Progenitor cell of endocrine pancreas (in vitro differentiated cells): ENCODE data around the gene MRPL2. TPM values are rescaled to one million over a fixed set of nuclear protein-coding genes. Genes with fewer than 3 reads are reported as not detected.

Source experiments
- DNase-seq: peaks from one replicate; pipeline ENCODE4 v3.0.0; 2021; ENCODE audit warnings: low spot score; ENCODE audit not compliant: unreplicated experiment
- H3K27ac Mint-ChIP-seq: 2 replicates; pipeline ENCODE4 v1.8.0; 2021; ENCODE audit warnings: mild to moderate bottlenecking, moderate library complexity, mixed read lengths
- H3K27me3 Mint-ChIP-seq: 2 replicates; pipeline ENCODE4 v1.8.0; 2021; ENCODE audit warnings: mixed read lengths
- H3K36me3 Mint-ChIP-seq: 2 replicates; pipeline ENCODE4 v1.8.0; 2022; ENCODE audit warnings: mixed read lengths; ENCODE audit not compliant: insufficient read depth
- H3K4me1 Mint-ChIP-seq: 2 replicates; pipeline ENCODE4 v1.8.0; 2021; ENCODE audit warnings: low read depth, mixed read lengths
- H3K4me3 Mint-ChIP-seq: 2 replicates; pipeline ENCODE4 v1.8.0; 2021; ENCODE audit warnings: low read depth, mild to moderate bottlenecking, moderate library complexity, mixed read lengths
- H3K9me3 Mint-ChIP-seq: 2 replicates; pipeline ENCODE4 v1.8.0; 2021; ENCODE audit warnings: low read depth, mixed read lengths
- total RNA-seq: library from RNA; stranded (reverse); gene quantifications from 2 replicates; pipeline ENCODE4 v1.2.1, GENCODE V29; 2021
- TF ChIP-seq, protein P1 (sequence below): fragments of 200-600 bp; sonication (generic); IDR thresholded peaks from one replicate; pipeline ENCODE4 v1.5.0; 2021; ENCODE audit warnings: antibody characterized with exemption, mild to moderate bottlenecking; ENCODE audit not compliant: unreplicated experiment

Gene MRPL2
- total RNA-seq, 1 donor from 2014 or later = 45.2 TPM

GRCh38 chr6:43009124-43009523, 50.1 kb downstream of the MRPL2 start:
- no peak overlapping the region for H3K4me3 Mint-ChIP-seq
- DNase-seq = no peak

GRCh38 chr6:43007126-43007525, 52.1 kb downstream of the MRPL2 start:
- H3K9me3 Mint-ChIP-seq = no peaks in the 10 kb centered on the region
- H3K27me3 Mint-ChIP-seq = no peaks in the 10 kb centered on the region
- DNase-seq = no peak
- H3K4me3 Mint-ChIP-seq = no peak overlapping the region
- TF ChIP-seq, protein P1, sequence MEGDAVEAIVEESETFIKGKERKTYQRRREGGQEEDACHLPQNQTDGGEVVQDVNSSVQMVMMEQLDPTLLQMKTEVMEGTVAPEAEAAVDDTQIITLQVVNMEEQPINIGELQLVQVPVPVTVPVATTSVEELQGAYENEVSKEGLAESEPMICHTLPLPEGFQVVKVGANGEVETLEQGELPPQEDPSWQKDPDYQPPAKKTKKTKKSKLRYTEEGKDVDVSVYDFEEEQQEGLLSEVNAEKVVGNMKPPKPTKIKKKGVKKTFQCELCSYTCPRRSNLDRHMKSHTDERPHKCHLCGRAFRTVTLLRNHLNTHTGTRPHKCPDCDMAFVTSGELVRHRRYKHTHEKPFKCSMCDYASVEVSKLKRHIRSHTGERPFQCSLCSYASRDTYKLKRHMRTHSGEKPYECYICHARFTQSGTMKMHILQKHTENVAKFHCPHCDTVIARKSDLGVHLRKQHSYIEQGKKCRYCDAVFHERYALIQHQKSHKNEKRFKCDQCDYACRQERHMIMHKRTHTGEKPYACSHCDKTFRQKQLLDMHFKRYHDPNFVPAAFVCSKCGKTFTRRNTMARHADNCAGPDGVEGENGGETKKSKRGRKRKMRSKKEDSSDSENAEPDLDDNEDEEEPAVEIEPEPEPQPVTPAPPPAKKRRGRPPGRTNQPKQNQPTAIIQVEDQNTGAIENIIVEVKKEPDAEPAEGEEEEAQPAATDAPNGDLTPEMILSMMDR = no peak
- peaks cover 12% of the 10 kb centered on the region for H3K36me3 Mint-ChIP-seq
- peaks cover 2% of the 10 kb centered on the region for H3K4me1 Mint-ChIP-seq
- no peak overlapping the region for H3K27ac Mint-ChIP-seq

More at GRCh38 chr6:43009124-43009523, 50.1 kb downstream of the MRPL2 start:
- Mint-ChIP-seq H3K4me1 (peaks cover 18% of the 10 kb centered on the region), H3K27ac (no peak overlapping the region), H3K36me3 (peaks cover 15% of the 10 kb centered on the region), H3K27me3 (no peaks in the 10 kb centered on the region), H3K9me3 (no peaks in the 10 kb centered on the region)
- TF ChIP-seq, protein P1 = peak; percentile 51

DNA sequence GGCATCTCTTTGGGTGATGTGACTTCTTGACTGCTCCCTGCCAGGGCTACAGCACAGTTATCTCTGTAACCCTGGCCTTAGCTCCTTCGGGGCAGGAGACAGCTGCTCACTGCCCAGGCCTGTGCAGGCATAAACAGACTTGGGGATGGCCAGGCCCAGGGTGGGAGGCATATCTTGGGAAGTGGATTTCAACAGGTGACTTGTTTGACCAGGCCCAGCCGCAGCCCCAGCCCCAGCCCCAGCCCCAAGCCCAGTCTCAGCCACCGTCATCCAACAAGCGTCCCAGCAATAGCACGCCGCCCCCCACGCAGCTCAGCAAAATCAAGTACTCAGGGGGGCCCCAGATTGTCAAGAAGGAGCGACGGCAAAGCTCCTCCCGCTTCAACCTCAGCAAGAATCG, 53.0 kb downstream of the MRPL2 start:
- DNase-seq = no peak
- Mint-ChIP-seq H3K36me3 (peaks cover 8% of the 10 kb centered on the region), H3K27ac (no peak overlapping the region), H3K9me3 (no peaks in the 10 kb centered on the region), H3K4me1 (no peaks in the 10 kb centered on the region), H3K4me3 (no peak overlapping the region), H3K27me3 (no peaks in the 10 kb centered on the region)
- TF ChIP-seq, protein P1 = no peak

DNA sequence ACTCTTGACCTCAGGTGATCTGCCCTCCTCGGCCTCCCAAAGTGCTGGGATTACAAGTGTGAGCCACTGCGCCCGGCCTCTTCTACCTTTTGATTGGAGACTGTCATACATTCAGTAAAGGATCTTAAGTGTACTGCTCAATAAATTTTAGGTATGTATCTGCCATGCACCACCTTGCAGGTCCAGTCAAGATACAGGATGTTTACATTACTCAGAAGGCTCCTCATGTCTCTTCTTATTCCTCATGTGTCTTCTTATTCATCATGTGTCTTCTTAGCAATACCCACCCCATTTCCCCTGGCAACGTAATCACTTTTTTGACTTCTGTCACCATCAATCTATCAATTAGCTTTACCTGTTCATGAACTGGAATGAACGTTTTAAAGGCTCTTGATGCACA, 53.4 kb downstream of the MRPL2 start:
- no peaks in the 10 kb centered on the region for H3K4me1 Mint-ChIP-seq
- peaks cover 9% of the 10 kb centered on the region for H3K36me3 Mint-ChIP-seq
- no peak overlapping the region for H3K4me3 Mint-ChIP-seq
- H3K27ac Mint-ChIP-seq = no peak overlapping the region
- no peaks in the 10 kb centered on the region for H3K27me3 Mint-ChIP-seq
- no peaks in the 10 kb centered on the region for H3K9me3 Mint-ChIP-seq
- TF ChIP-seq, protein P1 = no peak
- no peak for DNase-seq

Other genes with a start within 250 kb of the MRPL2 start
- gene RPL7L1, start 179.8 kb downstream of the MRPL2 start, total RNA-seq = 82.8 and 88.9 TPM in 2 replicates
- not detected in 2 replicates for gene PTCRA, start 143.4 kb downstream of the MRPL2 start, total RNA-seq
- 61.5 and 64.1 TPM in 2 replicates for gene CNPY3, start 130.0 kb downstream of the MRPL2 start, total RNA-seq
- gene GNMT, start 98.7 kb downstream of the MRPL2 start, total RNA-seq = 1.3 and 1.7 TPM in 2 replicates
- gene PEX6, start 80.3 kb downstream of the MRPL2 start, total RNA-seq = 29.8 and 32.3 TPM in 2 replicates
- 52.2 and 53.6 TPM in 2 replicates for gene PPP2R5D, start 74.9 kb downstream of the MRPL2 start, total RNA-seq
- gene MEA1, start 45.5 kb downstream of the MRPL2 start, total RNA-seq = 64.0 and 68.4 TPM in 2 replicates
- gene KLHDC3, start 45.2 kb downstream of the MRPL2 start, total RNA-seq = 86.8 and 91.1 TPM in 2 replicates
- gene RRP36, start 37.8 kb downstream of the MRPL2 start, total RNA-seq = 60.6 and 62.4 TPM in 2 replicates
- 58.9 and 60.9 TPM in 2 replicates for gene CUL7, start 5.6 kb downstream of the MRPL2 start, total RNA-seq
- 71.9 and 73.8 TPM in 2 replicates for gene KLC4, start 197 bp upstream of the MRPL2 start, total RNA-seq
- gene PTK7, start 16.9 kb upstream of the MRPL2 start, total RNA-seq = 141 and 142 TPM in 2 replicates
- gene SRF, start 111.8 kb upstream of the MRPL2 start, total RNA-seq = 29.1 and 30.3 TPM in 2 replicates
- gene CUL9, start 122.8 kb upstream of the MRPL2 start, total RNA-seq = 57.0 and 61.1 TPM in 2 replicates
- 33.9 and 39.0 TPM in 2 replicates for gene DNPH1, start 170.0 kb upstream of the MRPL2 start, total RNA-seq
- 1.4 and 1.7 TPM in 2 replicates for gene TTBK1, start 184.0 kb upstream of the MRPL2 start, total RNA-seq
- not detected in 2 replicates for gene SLC22A7, start 238.8 kb upstream of the MRPL2 start, total RNA-seq
- gene CRIP3, start 249.4 kb upstream of the MRPL2 start, total RNA-seq = 2.3 and 2.4 TPM in 2 replicates